H54 (cell line): ENCODE results near the gene TRRAP.
"Not testable (repeated sequence)": the region's sequence is repeated elsewhere in the genome, so short reads cannot be mapped to it uniquely, and the experiment has no call there.

Source experiments
- DNase-seq: peaks from one replicate; pipeline ENCODE4 v3.0.0; 2011; ENCODE audit warnings: low spot score, mixed read lengths; ENCODE audit not compliant: insufficient read length
- FAIRE-seq: peaks from 3 replicates; lab custom pipeline; 2011; peaks lifted over from hg19 to GRCh38; lab: Jason Lieb, UNC
- POLR2A ChIP-seq: IDR thresholded peaks from 2 replicates; pipeline ENCODE4 v1.6.1; 2011; ENCODE audit warnings: low read depth, mild to moderate bottlenecking, low read length

TRRAP gene

DNA sequence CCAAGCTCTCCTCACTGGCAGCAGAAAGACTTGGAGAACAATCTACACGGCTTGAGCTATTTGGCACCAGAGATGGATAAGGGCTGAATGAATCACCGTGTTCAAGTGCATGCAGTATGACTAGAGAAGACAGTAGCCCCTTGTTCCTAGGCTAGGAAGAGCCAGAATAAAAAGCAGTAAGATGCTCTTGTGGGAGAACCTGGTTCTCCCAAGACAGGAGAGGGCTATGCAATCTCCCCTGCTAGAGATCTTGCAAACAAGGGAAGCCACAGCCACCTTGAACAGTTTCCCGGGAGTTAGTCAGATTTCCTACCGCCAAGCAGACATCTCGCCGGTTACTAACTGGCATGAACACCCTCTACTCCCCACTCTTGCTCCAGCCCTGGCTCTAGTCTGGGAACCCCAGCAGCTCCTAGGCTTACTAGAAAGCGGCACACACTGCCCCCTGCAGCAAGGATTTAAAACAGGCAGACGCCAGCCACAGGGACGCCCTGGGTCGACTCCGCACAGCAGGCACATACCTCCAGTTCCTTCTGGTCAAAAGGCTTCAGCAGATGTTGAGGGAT, 158.3 kb downstream of the TRRAP start:
- TF ChIP-seq POLR2A, result no peak
- FAIRE-seq, result no peak
- DNase-seq, result peak; percentile 40

DNA sequence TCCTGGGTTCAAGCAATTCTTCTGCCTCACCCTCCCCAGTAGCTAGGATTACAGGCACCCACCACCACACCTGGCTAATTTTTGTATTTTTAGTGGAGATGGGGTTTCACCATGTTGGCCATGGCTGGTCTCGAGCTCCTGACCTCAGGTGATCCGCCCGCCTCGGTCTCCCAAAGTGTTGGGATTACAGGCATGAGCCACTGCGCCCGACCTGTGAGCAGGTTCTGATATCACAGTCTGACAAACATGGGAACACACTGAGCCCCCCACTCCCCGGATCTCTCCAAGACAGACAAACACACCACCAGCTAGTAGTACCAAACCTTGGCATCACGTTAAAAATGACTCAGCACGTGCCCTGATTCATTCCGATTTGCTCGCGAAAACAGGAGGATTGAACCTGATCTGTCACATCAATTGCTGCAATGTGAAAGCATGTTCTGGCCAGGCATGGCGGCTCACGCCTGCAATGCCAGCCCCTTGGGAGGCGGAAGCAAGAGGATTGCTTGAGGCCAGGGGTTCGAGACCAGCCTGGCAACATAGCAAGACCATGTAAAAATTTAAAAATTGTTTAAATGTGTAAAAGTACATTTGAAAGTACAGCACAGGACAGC, 159.1 kb downstream of the TRRAP start:
- no peak for TF ChIP-seq POLR2A
- no peak for FAIRE-seq
- DNase-seq, result no peak

DNA sequence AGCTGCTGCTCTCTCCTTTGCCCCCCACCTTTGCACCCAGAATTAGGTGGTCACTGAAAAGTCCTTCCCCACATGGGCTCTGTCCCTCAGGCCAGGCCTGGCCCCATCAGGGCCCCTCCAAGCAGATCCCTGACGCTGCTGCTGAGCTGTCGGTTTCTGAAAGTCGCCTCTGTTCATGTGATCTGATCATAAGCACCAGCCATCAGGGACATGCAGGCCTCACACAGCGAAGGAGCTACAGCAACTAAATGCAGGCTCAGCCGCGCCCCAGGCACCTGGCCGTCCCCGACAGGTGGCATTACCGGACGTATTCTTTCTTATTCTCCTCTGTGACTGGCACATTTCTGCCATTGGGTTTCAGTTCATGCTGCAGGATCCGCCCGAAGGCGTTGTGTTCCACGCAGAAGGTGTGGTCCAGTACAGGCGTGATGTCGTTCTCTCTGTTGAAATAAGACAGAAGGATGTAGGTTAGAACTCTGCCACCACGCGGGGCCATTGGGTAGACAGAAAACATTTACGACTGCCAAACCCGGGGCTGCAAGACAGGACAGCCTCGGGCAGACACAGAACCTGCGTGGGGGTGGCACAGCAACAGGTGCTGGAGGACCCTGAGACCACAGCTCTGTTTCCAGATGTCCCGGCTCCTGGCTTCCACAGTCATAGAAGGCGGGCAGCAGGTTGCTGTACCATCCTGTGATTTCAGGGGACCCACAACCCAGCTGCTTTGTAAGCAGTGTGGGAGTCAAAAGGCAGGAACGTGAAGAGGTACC, 159.9 kb downstream of the TRRAP start:
- FAIRE-seq (no peak), DNase-seq (no peak)
- TF ChIP-seq POLR2A, result no peak

DNA sequence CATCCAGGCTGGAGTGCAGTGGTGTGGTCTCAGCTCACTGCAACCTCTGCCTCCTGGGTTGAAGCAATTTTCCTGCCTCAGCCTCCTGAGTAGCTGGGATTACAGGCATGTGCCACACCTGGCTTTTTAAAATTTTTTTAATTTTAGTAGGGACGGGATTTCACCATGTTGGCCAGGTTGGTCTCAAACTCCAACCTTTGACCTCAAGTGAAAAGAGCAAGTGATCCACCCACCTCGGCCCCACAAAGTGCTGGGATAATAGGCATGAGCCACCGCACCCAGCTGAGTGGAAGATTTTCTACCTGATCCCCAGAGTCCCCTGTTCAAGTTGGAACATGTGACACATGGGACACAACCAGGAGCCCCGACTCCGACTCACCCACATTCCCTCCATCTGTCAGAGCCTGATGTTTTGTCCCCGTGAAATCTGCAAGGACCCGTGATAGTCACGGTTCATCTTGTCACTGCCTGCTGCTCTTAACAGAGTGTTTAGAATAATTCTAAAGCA, 161.1 kb downstream of the TRRAP start:
- DNase-seq (no peak), FAIRE-seq (no peak)
- no peak for TF ChIP-seq POLR2A

DNA sequence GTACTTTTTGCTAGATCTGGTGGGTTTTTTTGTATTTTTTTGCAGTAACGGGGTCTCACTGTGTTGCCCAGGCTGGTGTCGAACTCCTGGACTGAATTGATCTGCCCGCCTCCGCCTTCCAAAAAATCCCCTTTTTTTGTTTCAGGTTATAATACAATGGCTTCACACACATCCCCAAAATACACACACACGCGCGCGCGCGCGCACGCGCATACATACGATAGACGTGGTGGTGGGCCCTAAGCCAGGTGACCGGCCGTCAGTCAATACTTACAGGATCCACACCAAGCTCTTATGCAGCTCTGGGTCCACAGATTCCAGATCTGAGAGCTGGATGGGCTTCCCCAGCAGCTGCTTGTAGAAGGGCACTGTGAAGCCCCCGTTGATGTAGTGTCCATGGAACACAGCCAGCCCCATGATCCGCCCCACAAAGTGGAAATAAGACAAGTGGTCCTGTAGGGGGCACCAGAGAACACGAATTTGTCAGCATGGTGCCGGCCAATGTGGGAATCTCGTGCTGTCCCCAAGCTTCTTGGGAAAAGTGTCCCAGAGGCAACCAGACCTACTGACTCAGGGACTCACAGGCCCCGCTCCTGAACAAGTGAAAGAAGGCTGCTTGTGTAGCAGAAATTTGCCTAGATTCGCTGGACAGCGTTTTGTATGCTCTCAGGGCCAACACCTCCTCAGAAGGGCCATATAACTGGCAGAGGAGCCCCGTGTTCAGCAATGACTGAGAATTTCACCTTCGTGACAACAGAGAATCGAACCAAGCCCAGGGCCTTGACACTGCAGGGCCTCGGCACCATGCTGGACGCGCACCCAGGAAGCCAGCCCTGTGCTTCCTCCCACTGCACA, 162.0 kb downstream of the TRRAP start:
- peak; percentile 71 for DNase-seq
- no peak for TF ChIP-seq POLR2A
- FAIRE-seq, result no peak

DNA sequence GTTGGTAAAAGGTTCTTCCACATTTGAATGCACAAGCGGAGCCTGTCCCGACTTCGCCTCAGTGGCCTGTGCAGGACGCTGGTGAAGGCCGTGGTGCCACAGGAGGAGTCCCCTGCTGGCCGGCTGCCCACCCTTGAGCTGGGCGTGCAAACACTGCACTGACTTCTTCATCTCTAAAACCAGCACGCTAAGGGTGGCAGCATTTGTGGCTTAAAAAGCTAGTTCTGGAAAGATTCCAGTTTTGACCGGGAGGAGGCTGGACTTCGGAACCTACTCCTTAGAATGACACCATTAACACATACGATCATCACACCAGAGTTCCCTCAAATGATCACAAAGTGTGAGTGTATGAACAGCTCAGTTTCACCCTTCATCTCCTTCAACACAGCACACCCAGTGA, 163.2 kb downstream of the TRRAP start:
- no peak for TF ChIP-seq POLR2A
- DNase-seq (no peak), FAIRE-seq (no peak)

DNA sequence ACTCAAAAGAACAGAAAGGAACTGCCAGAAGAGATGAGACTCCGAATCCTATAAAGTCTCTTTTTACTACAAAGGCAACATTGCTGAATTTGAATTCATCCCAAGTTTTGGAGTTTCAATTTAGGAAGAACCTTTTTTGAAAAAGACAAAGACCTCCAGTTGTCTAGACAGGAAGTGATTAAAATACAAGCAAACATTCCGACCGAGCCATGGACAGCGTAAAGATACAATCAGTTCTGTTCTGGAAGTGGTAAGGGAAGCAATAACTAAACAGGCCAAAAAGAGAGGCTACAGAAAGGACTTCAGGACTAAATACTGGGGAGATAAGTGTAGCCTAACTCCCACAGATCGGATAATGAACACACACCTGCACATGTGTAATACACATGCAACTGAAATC, 164.6 kb downstream of the TRRAP start:
- no peak for TF ChIP-seq POLR2A

DNA sequence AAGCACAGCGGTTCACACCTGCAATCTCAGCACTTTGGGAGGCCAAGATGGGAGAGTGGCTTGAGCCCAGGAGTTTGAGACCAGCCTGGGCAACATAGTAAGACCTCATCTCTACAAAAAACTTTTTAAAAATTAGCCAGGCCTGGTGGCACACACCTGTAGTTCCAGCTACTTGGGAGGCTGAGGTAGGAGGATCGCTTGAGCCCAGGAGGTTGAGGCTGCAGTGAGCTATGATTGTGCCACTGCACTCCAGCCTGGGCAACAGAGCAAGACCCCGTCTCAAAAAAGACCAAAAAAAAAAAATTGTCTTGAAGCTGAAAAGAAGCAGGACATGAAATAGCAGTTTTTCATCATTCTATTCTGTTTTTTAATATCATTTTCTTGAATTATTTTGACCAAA, 166.5 kb downstream of the TRRAP start:
- FAIRE-seq, DNase-seq: not testable (repeated sequence)

More for the DNA sequence above, 164.6 kb downstream of the TRRAP start:
- FAIRE-seq (no peak), DNase-seq (no peak)

DNA sequence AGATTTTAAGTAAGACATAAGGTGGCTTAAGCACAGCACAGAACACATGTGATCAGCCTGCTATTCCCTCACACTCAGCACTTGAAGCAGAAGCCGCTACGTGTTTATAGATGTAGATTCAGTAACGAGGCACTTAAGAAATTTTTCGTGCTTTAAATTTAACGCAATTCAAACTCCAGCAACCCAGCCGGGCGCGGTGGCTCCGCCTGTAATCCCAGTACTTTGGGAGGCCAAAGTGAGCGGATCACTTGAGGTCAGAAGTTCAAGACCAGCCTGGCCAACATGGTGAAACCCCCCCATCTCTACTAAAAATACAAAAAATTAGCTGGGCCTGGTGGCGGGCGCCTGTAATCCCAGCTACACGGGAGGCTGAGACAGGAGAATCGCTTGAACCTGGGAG, 167.9 kb downstream of the TRRAP start:
- not testable (repeated sequence) for FAIRE-seq, DNase-seq

DNA sequence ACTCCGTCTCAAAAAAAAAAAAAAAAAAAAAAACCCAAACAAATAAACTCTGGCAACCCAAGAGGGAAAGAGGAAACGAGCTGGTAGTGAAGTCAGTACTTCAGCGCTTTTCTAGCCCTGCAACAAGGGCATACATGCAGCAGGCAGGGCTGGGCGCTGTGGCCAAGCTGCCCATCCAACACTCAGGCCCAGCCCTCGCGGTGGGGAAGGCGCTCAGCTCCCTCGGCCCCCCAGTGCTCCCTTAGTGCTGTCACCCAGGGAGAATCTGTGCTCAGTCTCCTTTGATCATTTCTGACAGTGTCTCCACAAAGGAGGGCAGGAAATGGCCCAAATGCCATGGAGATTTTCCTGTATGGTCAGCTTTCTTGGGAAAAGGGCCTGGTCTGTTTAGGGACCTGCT, 168.4 kb downstream of the TRRAP start:
- DNase-seq (no peak), FAIRE-seq (no peak)
- TF ChIP-seq POLR2A, result no peak

DNA sequence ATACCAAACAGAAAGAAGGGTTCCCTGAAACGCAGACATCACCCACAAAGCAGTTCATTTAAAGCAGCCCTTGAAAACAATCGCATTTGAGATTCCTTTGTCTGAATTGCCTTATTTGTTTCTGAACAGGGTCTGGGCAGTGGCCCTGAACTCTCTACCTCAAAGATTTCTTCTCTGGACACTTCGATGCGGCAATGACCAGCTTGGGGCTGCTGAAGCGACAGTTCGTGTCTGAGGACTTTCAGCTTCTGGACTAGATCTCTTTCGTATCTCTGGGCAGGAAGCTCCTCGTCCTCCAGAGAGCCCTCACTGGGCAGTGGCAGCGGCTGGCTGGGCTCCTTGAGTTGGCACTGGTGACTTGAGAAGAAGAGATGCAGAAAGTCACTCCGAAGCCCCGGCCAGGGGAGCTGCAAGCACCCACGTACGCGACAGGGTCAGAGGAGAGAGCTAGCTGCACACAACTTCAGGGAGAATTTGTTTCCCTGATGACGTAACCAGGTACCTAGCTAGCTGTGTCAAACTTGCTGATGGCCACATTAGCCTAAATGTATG, 169.3 kb downstream of the TRRAP start:
- DNase-seq, result no peak
- FAIRE-seq, result no peak
- no peak for TF ChIP-seq POLR2A

DNA sequence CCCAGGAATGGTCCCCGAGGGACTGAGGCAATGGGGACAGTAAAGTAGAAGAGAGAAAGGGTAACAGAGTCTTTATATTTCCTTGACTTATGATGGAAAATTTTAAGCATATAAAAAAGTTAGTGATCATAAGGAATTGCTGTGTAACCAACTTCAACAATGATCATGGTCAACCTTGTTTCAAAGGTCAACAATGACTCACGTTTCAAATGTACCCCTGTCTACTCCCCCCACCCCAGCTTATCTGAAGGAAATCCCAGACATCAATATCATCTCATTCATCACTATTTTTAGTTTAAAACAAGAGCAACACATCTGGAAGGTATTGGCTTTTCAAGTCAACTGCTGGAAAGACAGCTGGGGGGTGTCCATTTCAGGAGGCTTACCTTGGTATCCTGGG, 172.6 kb downstream of the TRRAP start:
- FAIRE-seq, result no peak
- no peak for TF ChIP-seq POLR2A
- no peak for DNase-seq

DNA sequence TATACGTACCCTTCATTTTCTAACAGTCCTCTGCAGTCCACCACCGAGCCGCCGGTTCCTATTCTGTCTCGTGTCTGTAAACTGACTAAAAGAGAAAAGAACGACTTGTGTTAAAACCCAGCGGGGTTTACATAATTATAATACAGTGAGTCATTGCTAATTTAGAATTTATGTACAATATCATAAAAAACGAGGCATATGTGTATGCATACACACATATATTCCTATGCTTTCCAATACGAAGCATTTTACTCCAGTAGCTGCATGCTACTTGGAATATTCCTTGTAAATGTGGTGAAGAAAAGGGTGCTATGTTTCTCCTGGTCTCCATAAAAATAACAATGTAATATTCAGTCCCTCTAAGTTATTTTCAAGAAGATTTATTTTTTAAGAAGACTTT, 176.4 kb downstream of the TRRAP start:
- FAIRE-seq, result no peak
- TF ChIP-seq POLR2A, result no peak
- DNase-seq, result no peak
